ENCODE data around the gene ZGPAT. TPM values are rescaled to one million over a fixed set of nuclear protein-coding genes. Genes with fewer than 3 reads are reported as not detected.

ZGPAT gene
- total and polyA plus RNA-seq, 2 of the 13 experiments (the other 11 are each of a cell fraction or from before 2014, with no cell fraction given), result 23.0 to 41.9 TPM

- TF ChIP-seq ZNF776 (CRISPR knock-in tag; IDR thresholded peaks at IDR 0.05) (0 out of 2 replicates have a peak, but pooled peaks have one; percentile 34), ZNF503 (CRISPR knock-in tag; IDR thresholded peaks at IDR 0.05) (no peak), SMC3 (IDR thresholded peaks at IDR 0.05; ENCODE audit: low read length) (peak; percentile 89), POLR2AphosphoS5 (IDR thresholded peaks at IDR 0.05; ENCODE audit: low read depth, low read length) (peak; percentile 44), NFYC (CRISPR knock-in tag; IDR thresholded peaks at IDR 0.05) (no peak), HDAC1 (CRISPR knock-in tag; IDR thresholded peaks at IDR 0.05) (peak; percentile 67), GPN1 (CRISPR knock-in tag; IDR thresholded peaks at IDR 0.05; ENCODE audit: borderline replicate concordance) (no peak), ZNF205 (CRISPR knock-in tag; IDR thresholded peaks at IDR 0.05) (no peak; the same call in 1 of the 2 replicates), GPBP1L1 (CRISPR knock-in tag; IDR thresholded peaks at IDR 0.05) (no peak), KDM4B (CRISPR knock-in tag; IDR thresholded peaks at IDR 0.05) (peak; percentile 69; the same call in 1 of the 2 replicates), RARG (CRISPR knock-in tag; IDR thresholded peaks at IDR 0.05; ENCODE audit: low read depth) (no peak), GMEB2 (CRISPR knock-in tag; IDR thresholded peaks at IDR 0.05; ENCODE audit: low read depth) (no peak), ATF7-NPFF (CRISPR knock-in tag; IDR thresholded peaks at IDR 0.05; ENCODE audit: low read depth) (no peak), SIN3B (IDR thresholded peaks at IDR 0.05; ENCODE audit: low read length) (peak; percentile 74; the same call in 1 of the 2 replicates), ZNF446 (CRISPR knock-in tag; IDR thresholded peaks at IDR 0.05) (no peak), ZNF407 (CRISPR knock-in tag; IDR thresholded peaks at IDR 0.05; ENCODE audit: not compliant biosample characterization) (no peak), SUZ12 (IDR thresholded peaks at IDR 0.05; ENCODE audit: low read depth, low read length) (no peak), ESRRA (CRISPR knock-in tag; IDR thresholded peaks at IDR 0.05; ENCODE audit: low read depth) (no peak)
Observed at GRCh38 chr20:63706852-63707557, 834 bp upstream of the ZGPAT start (continued).
